Measurements from ENCODE around the gene CD70.
"Not testable (repeated sequence)": the region's sequence is repeated elsewhere in the genome, so short reads cannot be mapped to it uniquely, and the experiment has no call there.

The CD70 gene

GRCh38 chr19:6590827-6591319 is at the start of gene CD70:
CD70 (minus strand) TSS chr19:6591150; CDS start chr19:6591002, 148 bp downstream.
- DNase-seq (ENCODE audit: low read depth), result no peak

- DNase-seq (ENCODE audit: low read depth), result not testable (repeated sequence)
Observed at GRCh38 chr19:6640333-6640732, 49.4 kb upstream of the CD70 start.

- DNase-seq (ENCODE audit: low read depth), result peak; percentile 32
Observed at GRCh38 chr19:6639439-6639838, 48.5 kb upstream of the CD70 start.

GRCh38 chr19:6633456-6633813 is 42.5 kb upstream of the CD70 start:
- not testable (repeated sequence) for DNase-seq (ENCODE audit: low read depth)

- DNase-seq (ENCODE audit: low read depth), result peak; percentile 53
Observed at GRCh38 chr19:6632747-6633455, 42.0 kb upstream of the CD70 start.

GRCh38 chr19:6632002-6632621 is 41.2 kb upstream of the CD70 start:
- peak; percentile 67 for DNase-seq (ENCODE audit: low read depth)

GRCh38 chr19:6626764-6627163 is 35.8 kb upstream of the CD70 start:
- DNase-seq (ENCODE audit: low read depth), result no peak

- no peak for DNase-seq (ENCODE audit: low read depth)
Observed at GRCh38 chr19:6617374-6617773, 26.4 kb upstream of the CD70 start.

- peak; percentile 47 for DNase-seq (ENCODE audit: low read depth)
Observed at GRCh38 chr19:6616011-6616410, 25.1 kb upstream of the CD70 start.

- peak; percentile 65 for DNase-seq (ENCODE audit: low read depth)
Observed at GRCh38 chr19:6613711-6614110, 22.8 kb upstream of the CD70 start.

- DNase-seq (ENCODE audit: low read depth), result peak; percentile 90
Observed at GRCh38 chr19:6610934-6611852, 20.2 kb upstream of the CD70 start.

- DNase-seq (ENCODE audit: low read depth), result no peak
Observed at GRCh38 chr19:6608940-6609339, 18.0 kb upstream of the CD70 start.

- DNase-seq (ENCODE audit: low read depth), result not testable (repeated sequence)
Observed at GRCh38 chr19:6608146-6608545, 17.2 kb upstream of the CD70 start.

GRCh38 chr19:6606276-6607070 is 15.5 kb upstream of the CD70 start:
- DNase-seq (ENCODE audit: low read depth), result not testable (repeated sequence)

- no peak for DNase-seq (ENCODE audit: low read depth)
Observed at GRCh38 chr19:6604906-6605305, 14.0 kb upstream of the CD70 start.

GRCh38 chr19:6602729-6603114 is 11.8 kb upstream of the CD70 start:
- no peak for DNase-seq (ENCODE audit: low read depth)

- DNase-seq (ENCODE audit: low read depth), result not testable (repeated sequence)
Observed at GRCh38 chr19:6601537-6602052, 10.6 kb upstream of the CD70 start.

- DNase-seq (ENCODE audit: low read depth), result not testable (repeated sequence)
Observed at GRCh38 chr19:6600951-6601536, 10.1 kb upstream of the CD70 start.

GRCh38 chr19:6599866-6600454 is 9.0 kb upstream of the CD70 start:
- DNase-seq (ENCODE audit: low read depth), result no peak

GRCh38 chr19:6598254-6598892 is 7.4 kb upstream of the CD70 start:
- not testable (repeated sequence) for DNase-seq (ENCODE audit: low read depth)
